HL-60 (cell line): ENCODE data around the gene HECW1.

Source experiments
- DNase-seq, 2 experiments: peaks; one replicate each; pipeline ENCODE4 v3.0.0-alpha.2; 2010 to 2020; ENCODE audit warnings: low read depth in 1 of 2, low spot score in 1 of 2
- H3K27ac ChIP-seq: fragments of 250-450 bp; sonication (Bioruptor Pico); replicated peaks from 2 replicates; pipeline ENCODE4 v1.5.1; 2020; ENCODE audit warnings: mild to moderate bottlenecking, moderate library complexity
- H3K27me3 ChIP-seq: fragments of 250-450 bp; sonication (Bioruptor Pico); 2 replicates; pipeline ENCODE4 v1.5.1; 2021; ENCODE audit warnings: mild to moderate bottlenecking, moderate library complexity; ENCODE audit not compliant: insufficient read depth, poor library complexity, severe bottlenecking
- H3K4me3 ChIP-seq: replicated peaks from 2 replicates; pipeline ENCODE4 v1.5.1; 2011; ENCODE audit warnings: mild to moderate bottlenecking, control low read depth, low read length; ENCODE audit not compliant: insufficient read depth
- GABPA ChIP-seq: IDR thresholded peaks from 2 replicates; pipeline ENCODE4 v1.6.1; 2012; ENCODE audit warnings: low read depth
- POLR2AphosphoS5 ChIP-seq: IDR thresholded peaks from 2 replicates; pipeline ENCODE4 v1.6.1; 2012; ENCODE audit warnings: low read depth
- SPI1 ChIP-seq: IDR thresholded peaks from 2 replicates; pipeline ENCODE4 v1.6.1; 2012; ENCODE audit warnings: low read depth, mild to moderate bottlenecking, borderline replicate concordance
- TF ChIP-seq, protein P1 (sequence below): IDR thresholded peaks from 2 replicates; pipeline ENCODE4 v1.6.1; 2012; ENCODE audit warnings: low read depth; ENCODE audit not compliant: insufficient replicate concordance
- TF ChIP-seq, protein P2 (sequence below): IDR thresholded peaks from one replicate; pipeline ENCODE4 v1.5.1; 2011; ENCODE audit warnings: low read length, control low read depth, inconsistent platforms; ENCODE audit not compliant: insufficient read depth

HECW1 gene

DNA sequence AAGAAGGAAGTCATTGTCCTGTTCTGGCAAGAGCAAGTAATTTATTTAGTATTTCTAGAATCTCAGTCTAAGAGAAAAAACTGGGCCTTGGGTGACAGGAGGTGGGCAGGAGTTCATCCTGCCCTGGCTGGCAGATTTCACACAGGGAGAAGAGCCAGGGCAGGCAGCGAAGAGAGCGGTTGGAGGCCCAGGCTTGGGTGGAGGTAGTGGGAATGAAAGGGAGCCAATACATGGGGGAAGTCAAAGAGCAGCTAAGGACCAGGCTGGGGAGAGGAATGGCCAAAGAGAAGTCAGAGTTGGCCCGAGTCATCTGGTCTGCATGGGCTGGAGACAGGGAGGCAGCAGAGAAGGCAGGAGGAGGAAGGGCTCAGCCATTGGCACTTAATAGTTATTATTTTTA lies 51.4 kb downstream of the HECW1 start:
- Histone ChIP-seq H3K27me3 (no peaks in the 10 kb centered on the region), H3K27ac (no peak overlapping the region), H3K4me3 (no peak overlapping the region)
- DNase-seq: no peak
- TF ChIP-seq GABPA (no peak), SPI1 (no peak), POLR2AphosphoS5 (no peak)
- TF ChIP-seq, protein P1, sequence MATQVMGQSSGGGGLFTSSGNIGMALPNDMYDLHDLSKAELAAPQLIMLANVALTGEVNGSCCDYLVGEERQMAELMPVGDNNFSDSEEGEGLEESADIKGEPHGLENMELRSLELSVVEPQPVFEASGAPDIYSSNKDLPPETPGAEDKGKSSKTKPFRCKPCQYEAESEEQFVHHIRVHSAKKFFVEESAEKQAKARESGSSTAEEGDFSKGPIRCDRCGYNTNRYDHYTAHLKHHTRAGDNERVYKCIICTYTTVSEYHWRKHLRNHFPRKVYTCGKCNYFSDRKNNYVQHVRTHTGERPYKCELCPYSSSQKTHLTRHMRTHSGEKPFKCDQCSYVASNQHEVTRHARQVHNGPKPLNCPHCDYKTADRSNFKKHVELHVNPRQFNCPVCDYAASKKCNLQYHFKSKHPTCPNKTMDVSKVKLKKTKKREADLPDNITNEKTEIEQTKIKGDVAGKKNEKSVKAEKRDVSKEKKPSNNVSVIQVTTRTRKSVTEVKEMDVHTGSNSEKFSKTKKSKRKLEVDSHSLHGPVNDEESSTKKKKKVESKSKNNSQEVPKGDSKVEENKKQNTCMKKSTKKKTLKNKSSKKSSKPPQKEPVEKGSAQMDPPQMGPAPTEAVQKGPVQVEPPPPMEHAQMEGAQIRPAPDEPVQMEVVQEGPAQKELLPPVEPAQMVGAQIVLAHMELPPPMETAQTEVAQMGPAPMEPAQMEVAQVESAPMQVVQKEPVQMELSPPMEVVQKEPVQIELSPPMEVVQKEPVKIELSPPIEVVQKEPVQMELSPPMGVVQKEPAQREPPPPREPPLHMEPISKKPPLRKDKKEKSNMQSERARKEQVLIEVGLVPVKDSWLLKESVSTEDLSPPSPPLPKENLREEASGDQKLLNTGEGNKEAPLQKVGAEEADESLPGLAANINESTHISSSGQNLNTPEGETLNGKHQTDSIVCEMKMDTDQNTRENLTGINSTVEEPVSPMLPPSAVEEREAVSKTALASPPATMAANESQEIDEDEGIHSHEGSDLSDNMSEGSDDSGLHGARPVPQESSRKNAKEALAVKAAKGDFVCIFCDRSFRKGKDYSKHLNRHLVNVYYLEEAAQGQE: no peak
- TF ChIP-seq, protein P2, sequence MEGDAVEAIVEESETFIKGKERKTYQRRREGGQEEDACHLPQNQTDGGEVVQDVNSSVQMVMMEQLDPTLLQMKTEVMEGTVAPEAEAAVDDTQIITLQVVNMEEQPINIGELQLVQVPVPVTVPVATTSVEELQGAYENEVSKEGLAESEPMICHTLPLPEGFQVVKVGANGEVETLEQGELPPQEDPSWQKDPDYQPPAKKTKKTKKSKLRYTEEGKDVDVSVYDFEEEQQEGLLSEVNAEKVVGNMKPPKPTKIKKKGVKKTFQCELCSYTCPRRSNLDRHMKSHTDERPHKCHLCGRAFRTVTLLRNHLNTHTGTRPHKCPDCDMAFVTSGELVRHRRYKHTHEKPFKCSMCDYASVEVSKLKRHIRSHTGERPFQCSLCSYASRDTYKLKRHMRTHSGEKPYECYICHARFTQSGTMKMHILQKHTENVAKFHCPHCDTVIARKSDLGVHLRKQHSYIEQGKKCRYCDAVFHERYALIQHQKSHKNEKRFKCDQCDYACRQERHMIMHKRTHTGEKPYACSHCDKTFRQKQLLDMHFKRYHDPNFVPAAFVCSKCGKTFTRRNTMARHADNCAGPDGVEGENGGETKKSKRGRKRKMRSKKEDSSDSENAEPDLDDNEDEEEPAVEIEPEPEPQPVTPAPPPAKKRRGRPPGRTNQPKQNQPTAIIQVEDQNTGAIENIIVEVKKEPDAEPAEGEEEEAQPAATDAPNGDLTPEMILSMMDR: no peak

DNA sequence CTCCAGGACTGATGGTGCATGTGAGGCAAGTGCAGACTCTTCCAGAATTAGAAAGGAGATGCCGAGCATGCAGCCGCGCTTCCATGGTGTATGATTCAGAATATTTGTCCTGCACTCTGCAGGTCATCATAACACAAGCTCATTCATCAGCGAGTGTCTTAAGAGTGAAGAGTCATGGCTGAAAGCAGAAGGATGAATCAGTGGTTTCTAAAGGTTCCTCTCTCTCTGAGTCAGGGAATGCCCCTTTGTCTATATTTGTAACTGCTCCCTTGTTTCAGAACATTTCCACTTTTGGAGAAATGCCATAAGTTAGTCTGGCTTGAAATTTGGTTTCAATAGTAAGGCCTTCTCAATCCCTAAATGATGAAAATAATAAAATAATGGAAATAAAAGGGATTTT lies 52.3 kb downstream of the HECW1 start:
- Histone ChIP-seq H3K4me3 (no peak overlapping the region), H3K27ac (no peak overlapping the region), H3K27me3 (no peaks in the 10 kb centered on the region)
- TF ChIP-seq SPI1 (no peak), POLR2AphosphoS5 (no peak), GABPA (no peak)
- TF ChIP-seq, protein P2: no peak
- TF ChIP-seq, protein P1: no peak
- DNase-seq: peak in 1 of 2 experiments; percentile 0

DNA sequence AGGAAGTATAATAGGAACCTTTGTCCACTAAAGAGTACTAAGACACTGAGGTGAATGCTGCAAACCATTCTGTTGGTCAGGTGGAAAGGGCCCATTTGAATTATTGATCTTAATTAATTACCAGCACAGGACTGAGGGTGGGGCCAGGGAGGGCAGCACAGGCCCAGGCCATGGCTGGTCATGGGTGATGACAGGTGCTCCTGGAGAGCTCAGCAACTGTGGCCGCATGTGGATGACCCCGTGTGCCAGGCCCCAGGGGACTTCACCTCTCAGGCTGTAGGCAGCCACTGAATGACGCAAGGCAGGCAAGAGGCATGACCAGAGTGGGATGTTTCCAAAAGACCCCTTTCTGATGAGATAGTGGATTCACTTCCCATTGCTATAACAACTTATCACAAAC lies 54.2 kb downstream of the HECW1 start:
- Histone ChIP-seq H3K27ac (no peak overlapping the region), H3K27me3 (peaks cover 2% of the 10 kb centered on the region), H3K4me3 (no peak overlapping the region)
- TF ChIP-seq SPI1 (no peak), GABPA (no peak), POLR2AphosphoS5 (no peak)
- TF ChIP-seq, protein P1: no peak
- TF ChIP-seq, protein P2: no peak
- DNase-seq: no peak
